ENCODE measurements around the gene PI4K2A.

The PI4K2A gene

GRCh38 chr10:97713339-97713825 lies 72.9 kb downstream of the PI4K2A start, which contains the start of gene MARVELD1:
Gene MARVELD1 (plus strand): TSS chr10:97713730. CDS start chr10:97713877, 147 bp downstream.
- peak within 1 kb of the TSS; percentile 78 for H3K27ac ChIP-seq (ENCODE audit: low read depth, low read length)
- H3K27me3 ChIP-seq (ENCODE audit: control insufficient read depth in 1 of 2, insufficient read depth in 2 of 2, low read length in 2 of 2) = no peaks in the 10 kb centered on the region
- peaks cover 16 to 27% of the 10 kb centered on the region in 2 donors for H3K4me1 ChIP-seq (ENCODE audit: control insufficient read depth in 1 of 2, insufficient read depth in 2 of 2, low read length in 2 of 2)

GRCh38 chr10:97713826-97714400 lies 73.4 kb downstream of the PI4K2A start:
- Histone ChIP-seq H3K27me3 (ENCODE audit: control insufficient read depth in 1 of 2, insufficient read depth in 2 of 2, low read length in 2 of 2) (no peaks in the 10 kb centered on the region), H3K4me3 (ENCODE audit: low read depth in 1 of 2, low read length in 2 of 2) (peak overlapping the region; percentile 60 to 80), H3K9ac (ENCODE audit: low read depth in 1 of 2, low read length in 2 of 2) (peak overlapping the region; percentile 49 to 70), H3K36me3 (ENCODE audit: control insufficient read depth in 1 of 2, insufficient read depth in 2 of 2, low read length in 2 of 2) (no peaks in the 10 kb centered on the region), H3K9me3 (ENCODE audit: control insufficient read depth in 1 of 2, low read length in 2 of 2) (no peaks in the 10 kb centered on the region), H3K4me1 (ENCODE audit: control insufficient read depth in 1 of 2, insufficient read depth in 2 of 2, low read length in 2 of 2) (peaks cover 21 to 32% of the 10 kb centered on the region in 2 donors), H3K27ac (ENCODE audit: low read depth, low read length) (peak overlapping the region; percentile 78)

More at GRCh38 chr10:97713339-97713825, 72.9 kb downstream of the PI4K2A start, which contains the start of gene MARVELD1:
- Histone ChIP-seq H3K36me3 (ENCODE audit: control insufficient read depth in 1 of 2, insufficient read depth in 2 of 2, low read length in 2 of 2) (no peaks in the 10 kb centered on the region), H3K9me3 (ENCODE audit: control insufficient read depth in 1 of 2, low read length in 2 of 2) (no peaks in the 10 kb centered on the region), H3K9ac (ENCODE audit: low read depth in 1 of 2, low read length in 2 of 2) (peak within 1 kb of the TSS; percentile 49 to 70), H3K4me3 (ENCODE audit: low read depth in 1 of 2, low read length in 2 of 2) (peak within 1 kb of the TSS; percentile 60 to 80)

GRCh38 chr10:97714401-97715258 lies 74.2 kb downstream of the PI4K2A start:
- H3K4me1 ChIP-seq (ENCODE audit: control insufficient read depth in 1 of 2, insufficient read depth in 2 of 2, low read length in 2 of 2) = peaks cover 28 to 38% of the 10 kb centered on the region in 2 donors

GRCh38 chr10:97715259-97715874 lies 74.9 kb downstream of the PI4K2A start:
- peaks cover 28 to 38% of the 10 kb centered on the region in 2 donors for H3K4me1 ChIP-seq (ENCODE audit: control insufficient read depth in 1 of 2, insufficient read depth in 2 of 2, low read length in 2 of 2)
- H3K27me3 ChIP-seq (ENCODE audit: control insufficient read depth in 1 of 2, insufficient read depth in 2 of 2, low read length in 2 of 2) = no peaks in the 10 kb centered on the region
- H3K9me3 ChIP-seq (ENCODE audit: control insufficient read depth in 1 of 2, low read length in 2 of 2) = no peaks in the 10 kb centered on the region
- H3K27ac ChIP-seq (ENCODE audit: low read depth, low read length) = no peak overlapping the region
- peak overlapping the region; percentile 49 to 70 for H3K9ac ChIP-seq (ENCODE audit: low read depth in 1 of 2, low read length in 2 of 2)
- H3K4me3 ChIP-seq (ENCODE audit: low read depth in 1 of 2, low read length in 2 of 2) = peak overlapping the region; percentile 60 to 80
- no peaks in the 10 kb centered on the region for H3K36me3 ChIP-seq (ENCODE audit: control insufficient read depth in 1 of 2, insufficient read depth in 2 of 2, low read length in 2 of 2)

More at GRCh38 chr10:97714401-97715258, 74.2 kb downstream of the PI4K2A start:
- Histone ChIP-seq H3K27me3 (ENCODE audit: control insufficient read depth in 1 of 2, insufficient read depth in 2 of 2, low read length in 2 of 2) (no peaks in the 10 kb centered on the region), H3K9ac (ENCODE audit: low read depth in 1 of 2, low read length in 2 of 2) (peak overlapping the region; percentile 49 to 70), H3K27ac (ENCODE audit: low read depth, low read length) (peak overlapping the region; percentile 78), H3K36me3 (ENCODE audit: control insufficient read depth in 1 of 2, insufficient read depth in 2 of 2, low read length in 2 of 2) (no peaks in the 10 kb centered on the region), H3K4me3 (ENCODE audit: low read depth in 1 of 2, low read length in 2 of 2) (peak overlapping the region; percentile 60 to 80), H3K9me3 (ENCODE audit: control insufficient read depth in 1 of 2, low read length in 2 of 2) (no peaks in the 10 kb centered on the region)

GRCh38 chr10:97717627-97718026 lies 77.2 kb downstream of the PI4K2A start:
- Histone ChIP-seq H3K4me3 (ENCODE audit: low read depth in 1 of 2, low read length in 2 of 2) (no peak overlapping the region), H3K27me3 (ENCODE audit: control insufficient read depth in 1 of 2, insufficient read depth in 2 of 2, low read length in 2 of 2) (no peaks in the 10 kb centered on the region), H3K9ac (ENCODE audit: low read depth in 1 of 2, low read length in 2 of 2) (no peak overlapping the region), H3K36me3 (ENCODE audit: control insufficient read depth in 1 of 2, insufficient read depth in 2 of 2, low read length in 2 of 2) (no peaks in the 10 kb centered on the region), H3K9me3 (ENCODE audit: control insufficient read depth in 1 of 2, low read length in 2 of 2) (no peaks in the 10 kb centered on the region), H3K4me1 (ENCODE audit: control insufficient read depth in 1 of 2, insufficient read depth in 2 of 2, low read length in 2 of 2) (peaks cover 28 to 42% of the 10 kb centered on the region in 2 donors), H3K27ac (ENCODE audit: low read depth, low read length) (no peak overlapping the region)

GRCh38 chr10:97718178-97718577 lies 77.7 kb downstream of the PI4K2A start:
- Histone ChIP-seq H3K4me3 (ENCODE audit: low read depth in 1 of 2, low read length in 2 of 2) (no peak overlapping the region), H3K27ac (ENCODE audit: low read depth, low read length) (no peak overlapping the region), H3K4me1 (ENCODE audit: control insufficient read depth in 1 of 2, insufficient read depth in 2 of 2, low read length in 2 of 2) (peaks cover 25 to 37% of the 10 kb centered on the region in 2 donors), H3K27me3 (ENCODE audit: control insufficient read depth in 1 of 2, insufficient read depth in 2 of 2, low read length in 2 of 2) (no peaks in the 10 kb centered on the region), H3K9me3 (ENCODE audit: control insufficient read depth in 1 of 2, low read length in 2 of 2) (no peaks in the 10 kb centered on the region), H3K36me3 (ENCODE audit: control insufficient read depth in 1 of 2, insufficient read depth in 2 of 2, low read length in 2 of 2) (no peaks in the 10 kb centered on the region), H3K9ac (ENCODE audit: low read depth in 1 of 2, low read length in 2 of 2) (peak overlapping the region in 1 of 2 donors; percentile 47)

GRCh38 chr10:97718659-97719142 lies 78.2 kb downstream of the PI4K2A start:
- H3K36me3 ChIP-seq (ENCODE audit: control insufficient read depth in 1 of 2, insufficient read depth in 2 of 2, low read length in 2 of 2) = no peaks in the 10 kb centered on the region
- peaks cover 24 to 35% of the 10 kb centered on the region in 2 donors for H3K4me1 ChIP-seq (ENCODE audit: control insufficient read depth in 1 of 2, insufficient read depth in 2 of 2, low read length in 2 of 2)
- no peak overlapping the region for H3K4me3 ChIP-seq (ENCODE audit: low read depth in 1 of 2, low read length in 2 of 2)
- no peaks in the 10 kb centered on the region for H3K9me3 ChIP-seq (ENCODE audit: control insufficient read depth in 1 of 2, low read length in 2 of 2)
- H3K27ac ChIP-seq (ENCODE audit: low read depth, low read length) = no peak overlapping the region
- H3K9ac ChIP-seq (ENCODE audit: low read depth in 1 of 2, low read length in 2 of 2) = peak overlapping the region in 1 of 2 donors; percentile 47
- H3K27me3 ChIP-seq (ENCODE audit: control insufficient read depth in 1 of 2, insufficient read depth in 2 of 2, low read length in 2 of 2) = no peaks in the 10 kb centered on the region

GRCh38 chr10:97719602-97720001 lies 79.1 kb downstream of the PI4K2A start:
- Histone ChIP-seq H3K4me3 (ENCODE audit: low read depth in 1 of 2, low read length in 2 of 2) (no peak overlapping the region), H3K27ac (ENCODE audit: low read depth, low read length) (no peak overlapping the region), H3K27me3 (ENCODE audit: control insufficient read depth in 1 of 2, insufficient read depth in 2 of 2, low read length in 2 of 2) (no peaks in the 10 kb centered on the region), H3K4me1 (ENCODE audit: control insufficient read depth in 1 of 2, insufficient read depth in 2 of 2, low read length in 2 of 2) (peaks cover 24 to 32% of the 10 kb centered on the region in 2 donors), H3K36me3 (ENCODE audit: control insufficient read depth in 1 of 2, insufficient read depth in 2 of 2, low read length in 2 of 2) (no peaks in the 10 kb centered on the region), H3K9ac (ENCODE audit: low read depth in 1 of 2, low read length in 2 of 2) (peak overlapping the region in 1 of 2 donors; percentile 15), H3K9me3 (ENCODE audit: control insufficient read depth in 1 of 2, low read length in 2 of 2) (no peaks in the 10 kb centered on the region)

GRCh38 chr10:97721871-97722780 lies 81.7 kb downstream of the PI4K2A start:
- no peaks in the 10 kb centered on the region for H3K36me3 ChIP-seq (ENCODE audit: control insufficient read depth in 1 of 2, insufficient read depth in 2 of 2, low read length in 2 of 2)
- H3K9me3 ChIP-seq (ENCODE audit: control insufficient read depth in 1 of 2, low read length in 2 of 2) = no peaks in the 10 kb centered on the region
- H3K4me1 ChIP-seq (ENCODE audit: control insufficient read depth in 1 of 2, insufficient read depth in 2 of 2, low read length in 2 of 2) = peaks cover 21 to 24% of the 10 kb centered on the region in 2 donors
- no peak overlapping the region for H3K4me3 ChIP-seq (ENCODE audit: low read depth in 1 of 2, low read length in 2 of 2)
- H3K27ac ChIP-seq (ENCODE audit: low read depth, low read length) = no peak overlapping the region
- H3K27me3 ChIP-seq (ENCODE audit: control insufficient read depth in 1 of 2, insufficient read depth in 2 of 2, low read length in 2 of 2) = no peaks in the 10 kb centered on the region
- no peak overlapping the region for H3K9ac ChIP-seq (ENCODE audit: low read depth in 1 of 2, low read length in 2 of 2)
